Activated CD4-positive, alpha-beta T cell treated with anti-CD3 and anti-CD28 coated beads, Interleukin-2, Interleukin-4, amounts not matched to agents 100 ng/mL and 50 ng/mL, durations not matched to agents 16 hours and 8 hours (primary cell): ENCODE results near the gene SPRR2G.
"Not testable (repeated sequence)": the region's sequence is repeated elsewhere in the genome, so short reads cannot be mapped to it uniquely, and the experiment has no call there.

Experiments
- DNase-seq: peaks from one replicate; pipeline ENCODE4 v3.0.0-alpha.2; 2020; ENCODE audit warnings: low spot score

SPRR2G gene

GRCh38 chr1:153150846-153151245, at the start of gene SPRR2G:
Gene SPRR2G, minus strand, starts transcription at chr1:153150890. Its CDS starts 780 bp downstream, at chr1:153150110.
- DNase-seq, result no peak

GRCh38 chr1:153195216-153195615, 44.5 kb upstream of the SPRR2G start:
- DNase-seq, result no peak

DNA sequence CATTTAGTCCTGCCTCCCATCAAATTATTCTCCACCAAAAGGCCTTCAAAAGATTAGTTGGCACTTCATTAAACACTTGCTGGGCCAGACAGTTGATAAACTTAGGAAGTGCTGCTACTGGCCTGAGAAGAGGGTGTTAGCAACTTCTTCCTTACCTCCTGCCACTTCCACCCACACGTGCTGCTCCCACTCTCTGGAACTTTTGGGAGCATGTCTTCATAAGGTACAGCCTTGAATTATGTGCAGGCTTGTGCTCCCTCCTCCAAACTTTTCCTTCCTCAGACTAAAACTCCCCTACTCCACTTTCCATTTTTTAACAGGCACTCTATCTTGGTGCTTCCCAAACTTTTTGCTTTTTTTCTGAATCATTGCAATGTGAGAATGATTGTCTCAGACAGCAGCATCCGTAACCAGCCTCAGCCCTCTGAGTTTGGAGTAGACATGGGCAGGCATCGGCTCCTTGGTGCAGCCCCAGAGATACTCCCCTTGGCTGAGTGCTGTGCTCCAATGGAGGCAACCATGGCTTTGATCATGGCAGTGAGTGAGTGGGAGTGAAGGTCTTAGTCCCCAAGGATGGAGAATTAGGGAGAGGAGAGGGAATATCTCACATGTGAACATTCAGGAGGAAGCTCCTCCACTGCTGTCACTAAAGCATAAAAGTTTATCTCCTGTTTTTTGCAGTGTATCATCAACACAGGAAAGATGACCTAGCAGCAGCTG, 43.8 kb upstream of the SPRR2G start:
- DNase-seq, result no peak

- no peak for DNase-seq
Measured at GRCh38 chr1:153192697-153193096, 42.0 kb upstream of the SPRR2G start.

DNA sequence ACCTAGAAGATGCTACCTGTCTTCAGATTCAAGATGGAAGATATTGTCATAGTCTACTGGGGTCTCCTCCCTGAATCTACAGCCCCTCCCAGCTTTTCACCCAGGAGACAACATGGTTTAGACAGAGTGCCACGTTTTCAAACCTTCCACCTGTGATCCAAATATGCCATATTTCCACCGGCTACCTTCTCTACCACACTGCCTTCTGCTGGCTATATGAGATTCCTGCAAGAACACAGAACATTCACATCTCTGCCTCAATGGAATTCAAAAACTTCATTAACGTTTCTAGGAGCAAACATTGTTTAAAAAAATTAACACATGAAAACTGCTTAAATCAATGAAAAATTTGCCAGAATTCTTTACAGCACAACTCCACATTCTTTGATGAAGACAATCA, 39.7 kb upstream of the SPRR2G start:
- DNase-seq, result no peak

DNA sequence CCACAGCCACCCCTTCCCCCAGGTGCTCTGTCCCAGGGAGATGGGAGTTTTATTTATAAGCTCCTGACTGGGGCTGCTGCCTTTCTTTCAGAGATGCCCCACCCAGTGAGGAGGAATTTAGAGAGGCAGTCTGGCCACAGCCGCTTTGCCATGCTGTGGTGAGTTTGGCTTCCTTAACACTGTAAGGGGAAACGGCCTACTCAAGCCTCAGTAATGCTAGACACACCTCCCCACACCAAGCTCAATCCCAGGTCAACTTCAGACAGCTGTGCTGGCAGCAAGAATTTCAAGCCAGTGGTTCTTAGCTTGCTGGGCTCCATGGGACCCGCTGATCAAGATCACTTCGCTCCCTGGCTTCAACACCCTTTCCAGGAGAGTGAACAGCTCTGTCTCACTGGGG, 37.6 kb upstream of the SPRR2G start:
- not testable (repeated sequence) for DNase-seq

DNA sequence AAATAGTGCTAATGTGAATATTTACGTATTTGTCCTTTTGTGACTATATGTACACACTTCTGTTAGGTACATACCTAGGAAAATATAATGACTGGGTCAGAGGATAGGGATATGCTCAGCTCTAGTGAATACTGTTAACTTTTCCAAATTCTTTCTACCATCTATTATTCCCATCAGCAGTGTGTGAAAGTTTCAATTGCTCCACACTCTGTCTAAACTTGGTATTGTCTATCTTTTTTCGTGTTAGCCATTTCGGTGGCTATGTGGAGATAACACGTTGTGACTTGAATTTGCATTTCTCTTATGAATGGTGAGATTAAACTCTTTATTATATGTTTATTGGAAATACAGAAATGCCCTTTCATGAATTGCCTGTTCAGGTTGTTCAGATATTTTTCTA, 29.9 kb upstream of the SPRR2G start:
- no peak for DNase-seq

DNA sequence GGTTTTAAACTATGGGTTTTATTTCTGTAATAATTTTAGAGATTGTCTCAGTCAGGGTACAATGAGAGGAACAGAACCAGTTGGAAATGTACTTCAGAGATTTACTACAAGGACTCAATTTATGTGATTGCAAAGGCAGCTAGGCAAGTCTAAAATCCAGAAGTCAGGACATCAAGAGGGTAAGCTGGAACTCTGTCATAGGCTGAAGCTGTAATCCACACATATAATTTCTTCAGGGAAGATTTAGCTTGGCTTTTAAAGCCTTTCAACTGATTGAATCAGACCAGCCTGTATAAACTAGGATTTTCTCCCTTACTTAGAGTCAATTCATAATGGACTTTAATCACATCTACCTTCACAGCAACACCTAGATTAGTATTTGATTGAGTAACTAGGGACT, 28.2 kb upstream of the SPRR2G start:
- no peak for DNase-seq

DNA sequence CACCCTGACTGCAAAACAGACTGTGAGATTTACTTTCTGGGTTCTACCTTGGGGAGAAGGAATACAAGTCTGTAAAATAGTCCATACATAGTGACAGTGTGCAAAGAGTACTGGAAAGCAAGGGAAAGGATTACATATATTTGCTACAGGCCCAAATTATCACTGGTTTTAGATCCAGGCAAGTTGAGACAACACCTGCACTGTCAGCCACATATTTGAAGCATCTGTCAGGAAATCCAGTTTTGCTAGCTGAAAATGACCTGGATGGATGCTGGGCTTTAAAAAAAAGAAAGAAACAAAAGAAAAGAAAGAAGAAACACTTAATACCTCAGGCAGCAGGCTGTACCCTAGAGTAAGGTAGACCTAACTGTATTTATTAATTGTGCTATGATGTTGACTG, 23.9 kb upstream of the SPRR2G start:
- DNase-seq, result no peak

DNA sequence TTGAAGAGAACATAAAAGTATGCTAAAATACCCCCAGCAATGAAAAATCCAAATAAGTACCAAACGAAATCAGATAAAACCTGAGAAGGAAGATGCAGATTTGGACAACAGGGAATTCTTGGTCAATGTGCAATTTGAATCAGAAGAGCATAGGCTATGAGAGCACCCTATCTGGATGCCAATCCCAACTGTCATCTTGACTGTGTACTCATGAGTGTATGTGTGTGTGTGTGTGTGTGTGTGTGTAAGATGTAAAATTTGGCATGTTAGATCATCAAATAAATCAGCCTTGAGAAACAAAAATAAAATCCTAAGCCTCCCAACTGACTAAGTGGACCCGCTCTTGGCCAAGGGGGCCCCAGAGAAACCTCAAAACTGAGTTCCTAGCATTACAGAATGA, 18.0 kb upstream of the SPRR2G start:
- DNase-seq, result no peak

GRCh38 chr1:153155541-153155940, 4.9 kb upstream of the SPRR2G start:
- DNase-seq, result no peak

DNA sequence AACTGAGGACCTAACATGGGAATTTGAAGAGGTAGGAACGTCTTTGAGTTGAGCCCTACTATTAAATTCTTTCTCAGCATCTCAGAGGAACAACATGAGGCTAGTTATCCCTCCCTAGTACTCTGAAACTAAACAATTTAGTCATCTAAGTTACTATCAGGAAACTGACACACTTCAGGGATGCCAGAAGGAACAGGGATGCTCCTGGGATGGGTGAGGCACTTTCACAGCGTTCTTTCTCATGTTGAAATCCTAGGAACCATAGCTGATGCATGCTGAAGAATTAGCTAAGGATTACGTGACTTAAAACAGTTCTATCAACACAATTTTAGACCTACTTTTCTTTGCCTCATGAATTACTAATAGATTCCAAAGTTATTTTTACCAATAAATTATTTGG, 1.8 kb upstream of the SPRR2G start:
- DNase-seq, result no peak

- DNase-seq, result no peak
Measured at GRCh38 chr1:153141377-153141776, 9.3 kb downstream of the SPRR2G start.

DNA sequence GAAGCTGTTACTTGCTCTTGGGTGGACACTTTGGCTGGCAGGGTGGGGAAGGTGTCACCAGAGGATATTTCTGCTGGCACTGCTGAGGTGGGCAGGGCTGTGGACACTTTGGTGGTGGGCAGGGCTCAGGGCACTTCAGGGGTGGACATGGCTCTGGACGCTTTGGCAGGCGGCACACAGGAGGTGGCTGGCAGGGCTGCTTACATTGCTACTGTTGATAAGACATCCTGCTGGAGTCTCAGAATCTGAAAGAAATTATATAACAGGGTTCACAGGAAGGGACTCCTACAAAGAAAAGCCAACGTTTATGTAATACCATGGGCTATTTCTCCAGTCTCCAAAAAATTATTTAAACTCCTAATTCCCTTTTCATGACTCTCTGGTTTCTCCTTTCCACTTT, 10.2 kb downstream of the SPRR2G start:
- no peak for DNase-seq

- DNase-seq, result no peak
Measured at GRCh38 chr1:153133743-153134142, 16.9 kb downstream of the SPRR2G start.

DNA sequence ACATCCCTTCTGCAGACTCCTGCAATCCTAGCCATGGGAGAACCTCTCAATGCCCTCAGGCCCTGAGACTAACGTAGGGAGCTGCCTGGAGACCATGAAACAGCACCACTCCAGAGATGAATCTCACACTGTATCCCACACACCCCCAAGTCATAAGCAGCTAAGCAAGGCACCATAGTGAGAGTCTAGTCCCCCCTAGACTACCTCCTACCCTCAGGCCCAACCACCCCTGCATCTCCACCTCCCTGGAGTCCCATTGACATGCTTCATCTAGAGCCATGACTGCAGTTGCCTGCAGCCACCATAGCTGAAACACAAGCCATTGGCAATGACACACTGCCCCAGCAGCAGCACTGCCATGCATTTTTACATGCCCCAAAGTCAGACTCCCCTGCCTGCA, 17.4 kb downstream of the SPRR2G start:
- DNase-seq, result no peak

GRCh38 chr1:153128688-153129087, 22.0 kb downstream of the SPRR2G start:
- DNase-seq, result not testable (repeated sequence)

GRCh38 chr1:153127296-153127695, 23.4 kb downstream of the SPRR2G start:
- no peak for DNase-seq

DNA sequence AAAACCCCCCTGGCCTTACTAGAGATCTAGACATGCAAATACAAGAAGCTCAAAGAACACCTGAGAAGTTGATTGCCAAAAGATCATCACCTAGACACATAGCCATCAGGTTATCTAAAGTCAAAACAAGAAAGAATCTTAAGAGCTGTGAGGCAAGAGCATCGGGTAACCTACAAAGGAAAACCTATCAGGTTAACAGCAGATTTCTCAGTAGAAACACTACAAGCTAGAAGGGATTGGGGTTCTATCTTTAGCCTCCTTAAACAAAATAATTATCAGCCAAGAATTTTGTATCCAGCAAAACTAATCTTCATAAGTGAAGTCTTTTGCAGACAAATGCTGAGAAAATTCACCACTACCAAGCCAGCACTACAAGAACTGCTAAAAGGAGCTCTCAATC, 25.2 kb downstream of the SPRR2G start:
- no peak for DNase-seq

GRCh38 chr1:153123793-153124192, 26.9 kb downstream of the SPRR2G start:
- DNase-seq, result not testable (repeated sequence)

DNA sequence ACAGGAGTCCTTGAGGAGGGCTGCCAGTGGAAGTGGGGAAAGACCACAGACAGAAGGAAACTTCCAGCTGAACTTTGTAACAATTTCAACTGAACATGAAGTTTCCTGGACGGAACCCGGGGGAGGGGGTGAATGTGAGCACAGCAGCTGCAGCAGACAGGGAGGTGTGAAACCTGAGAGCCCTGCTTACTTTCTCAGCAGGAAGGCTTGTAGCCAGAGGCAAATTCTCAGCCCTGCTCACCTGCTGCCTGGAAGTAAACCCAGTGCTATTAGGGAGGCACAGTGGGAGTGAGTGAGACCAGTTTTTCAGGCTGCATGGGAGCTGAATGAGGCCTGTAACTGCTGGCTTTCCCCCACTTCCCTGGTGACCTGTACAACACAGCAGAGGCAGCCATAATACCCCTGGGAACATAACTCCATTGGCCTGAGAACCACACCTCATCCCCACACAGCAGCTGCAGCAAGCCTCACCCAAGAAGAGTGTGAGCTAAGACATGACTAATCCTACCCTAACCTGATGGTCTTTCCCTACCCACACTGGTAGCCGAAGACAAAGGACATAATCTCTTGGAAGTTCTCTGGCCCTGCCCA, 27.8 kb downstream of the SPRR2G start:
- DNase-seq, result no peak

GRCh38 chr1:153120945-153121344, 29.7 kb downstream of the SPRR2G start:
- no peak for DNase-seq

DNA sequence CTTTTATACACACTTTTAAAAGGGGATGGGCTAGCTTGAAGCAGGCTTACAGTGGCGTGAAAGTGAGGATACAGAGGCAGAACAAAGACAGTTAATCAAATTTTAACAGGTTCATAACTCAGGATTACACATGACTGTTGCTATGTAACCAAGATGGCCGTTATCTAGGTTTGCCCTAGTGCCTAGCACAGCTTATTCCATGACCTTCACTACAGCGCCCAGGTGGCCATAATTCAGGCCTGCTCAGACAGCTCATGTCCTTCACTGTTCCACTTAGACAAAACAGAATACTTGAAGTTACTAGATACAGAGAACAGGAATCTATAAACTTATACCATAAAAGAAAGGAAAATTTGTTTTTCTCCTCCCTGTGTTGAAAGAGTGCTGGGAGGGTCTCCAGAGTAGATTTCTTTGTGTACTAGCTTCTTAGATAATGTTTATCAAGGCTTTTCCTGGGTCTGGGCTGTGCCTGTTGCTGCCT, 31.2 kb downstream of the SPRR2G start:
- no peak for DNase-seq

GRCh38 chr1:153115264-153115663, 35.4 kb downstream of the SPRR2G start:
- DNase-seq, result not testable (repeated sequence)
